Activated naive CD4-positive, alpha-beta T cell treated with anti-CD3 and anti-CD28 coated beads, Interleukin-2, amount 10 ng/mL, durations not matched to agents 7 days and 5 days (primary cell): ENCODE results near the gene OR4E2.

Experiments
- CTCF ChIA-PET: fragments of 350-600 bp; sonication (Branson Sonifier 250); formaldehyde crosslinking; loops from one replicate; lab custom pipeline; 2021; ENCODE audit warnings: antibody characterized with exemption; lab: Charles Lee
- DNase-seq: peaks from one replicate; pipeline ENCODE4 v3.0.0-alpha.2; 2020
- H3K27ac Mint-ChIP-seq: one replicate; pipeline ENCODE4 v1.8.0; 2021; ENCODE audit warnings: mild to moderate bottlenecking, moderate library complexity, mixed read lengths
- H3K27me3 Mint-ChIP-seq: one replicate; pipeline ENCODE4 v1.8.0; 2021; ENCODE audit warnings: mild to moderate bottlenecking, mixed read lengths
- H3K36me3 Mint-ChIP-seq: one replicate; pipeline ENCODE4 v1.8.0; 2021; ENCODE audit warnings: mixed read lengths
- H3K4me1 Mint-ChIP-seq: one replicate; pipeline ENCODE4 v1.8.0; 2021; ENCODE audit warnings: mixed read lengths
- H3K4me3 Mint-ChIP-seq: one replicate; pipeline ENCODE4 v1.8.0; 2021; ENCODE audit warnings: mild to moderate bottlenecking, moderate library complexity, mixed read lengths
- H3K9me3 Mint-ChIP-seq: one replicate; pipeline ENCODE4 v1.8.0; 2021; ENCODE audit warnings: mixed read lengths

OR4E2 gene

GRCh38 chr14:21704338-21704737 is 50.7 kb downstream of the OR4E2 start:
- no peak overlapping the region for H3K27ac Mint-ChIP-seq
- peaks cover 12% of the 10 kb centered on the region for H3K27me3 Mint-ChIP-seq
- H3K4me1 Mint-ChIP-seq = peaks cover 9% of the 10 kb centered on the region
- peaks cover 5% of the 10 kb centered on the region for H3K9me3 Mint-ChIP-seq
- H3K36me3 Mint-ChIP-seq = peaks cover 2% of the 10 kb centered on the region
- H3K4me3 Mint-ChIP-seq = no peak overlapping the region
- no peak for DNase-seq
- CTCF ChIA-PET = interaction anchor here (1.0 to 1.3 kb wide), 3 partner anchors 8 to 64 kb away, joined by 3 read pairs; no protein-coding TSS in a partner anchor

DNA sequence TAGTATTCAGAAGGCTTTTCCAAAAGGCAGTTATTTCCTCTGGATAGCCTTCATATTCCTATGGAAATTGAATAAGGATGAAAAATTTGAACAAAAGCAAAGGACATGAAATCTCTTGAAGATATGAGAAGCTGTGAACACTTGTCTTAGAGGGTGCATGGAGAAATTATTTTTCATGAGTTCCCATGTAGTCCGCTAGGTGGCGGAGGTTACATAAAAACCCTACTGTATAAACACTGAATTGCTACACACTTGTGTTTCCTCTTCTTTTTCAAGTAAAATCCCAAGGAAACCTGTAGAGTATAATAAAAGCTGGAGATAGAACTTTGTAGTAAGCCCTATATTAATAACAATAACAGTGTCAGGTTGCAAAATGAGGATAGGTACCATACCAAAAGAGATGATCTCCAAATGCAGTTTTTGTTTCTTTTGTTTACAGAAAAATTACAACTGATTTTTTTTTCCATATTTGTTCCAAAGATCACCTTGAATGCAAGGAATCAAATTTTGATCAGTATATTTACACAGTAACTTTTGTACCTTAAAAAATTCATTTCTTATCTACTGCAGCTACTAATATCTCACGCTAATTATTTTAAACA is 57.8 kb downstream of the OR4E2 start:
- CTCF ChIA-PET = interaction anchor here (0.7 to 2.0 kb wide), 10 partner anchors 10 to 859 kb away, joined by 3 to 7 read pairs (median 3); no protein-coding TSS in a partner anchor
- H3K9me3 Mint-ChIP-seq = peaks cover 5% of the 10 kb centered on the region
- H3K4me1 Mint-ChIP-seq = peaks cover 6% of the 10 kb centered on the region
- peaks cover 2% of the 10 kb centered on the region for H3K36me3 Mint-ChIP-seq
- H3K27ac Mint-ChIP-seq = peak overlapping the region; percentile 89
- H3K27me3 Mint-ChIP-seq = peaks cover 12% of the 10 kb centered on the region
- H3K4me3 Mint-ChIP-seq = peak overlapping the region; percentile 67
- peak; percentile 36 for DNase-seq

- peak; percentile 29 for DNase-seq
- peaks cover 2% of the 10 kb centered on the region for H3K36me3 Mint-ChIP-seq
- peaks cover 8% of the 10 kb centered on the region for H3K4me1 Mint-ChIP-seq
- peaks cover 16% of the 10 kb centered on the region for H3K27me3 Mint-ChIP-seq
- H3K9me3 Mint-ChIP-seq = peaks cover 5% of the 10 kb centered on the region
- peak overlapping the region; percentile 67 for H3K4me3 Mint-ChIP-seq
- CTCF ChIA-PET = interaction anchor here (0.8 to 2.0 kb wide), 10 partner anchors 8 to 942 kb away, joined by 3 to 7 read pairs (median 3); no protein-coding TSS in a partner anchor
- peak overlapping the region; percentile 89 for H3K27ac Mint-ChIP-seq
Observed at GRCh38 chr14:21712036-21712435, 58.4 kb downstream of the OR4E2 start.

GRCh38 chr14:21714318-21714929 is 60.8 kb downstream of the OR4E2 start:
- peak; percentile 24 for DNase-seq
- CTCF ChIA-PET = interaction anchor here (1.3 to 1.5 kb wide), 2 partner anchors 9 to 17 kb away, joined by 3 read pairs; no protein-coding TSS in a partner anchor
- H3K9me3 Mint-ChIP-seq = no peaks in the 10 kb centered on the region
- H3K27me3 Mint-ChIP-seq = peaks cover 16% of the 10 kb centered on the region
- H3K4me3 Mint-ChIP-seq = peak overlapping the region; percentile 35
- no peaks in the 10 kb centered on the region for H3K36me3 Mint-ChIP-seq
- peaks cover 8% of the 10 kb centered on the region for H3K4me1 Mint-ChIP-seq
- peak overlapping the region; percentile 69 for H3K27ac Mint-ChIP-seq
